HG03196 (cell line): Measurements from ENCODE around the gene SLU7.
A peak's percentile ranks its signal among the peaks of the same experiment; 100 is the strongest.

Experiments used
- ATAC-seq: cut with Tn5 transposase; IDR thresholded peaks from one replicate; pipeline ENCODE4 v1.9.1; 2021; ENCODE audit not compliant: unreplicated experiment

SLU7 gene

GRCh38 chr5:160418561-160419457 lies at the start of gene SLU7:
Gene SLU7 (minus strand): TSS chr5:160419081. CDS start chr5:160415294, 3,787 bp downstream.
- peak; percentile 76 for ATAC-seq

DNA sequence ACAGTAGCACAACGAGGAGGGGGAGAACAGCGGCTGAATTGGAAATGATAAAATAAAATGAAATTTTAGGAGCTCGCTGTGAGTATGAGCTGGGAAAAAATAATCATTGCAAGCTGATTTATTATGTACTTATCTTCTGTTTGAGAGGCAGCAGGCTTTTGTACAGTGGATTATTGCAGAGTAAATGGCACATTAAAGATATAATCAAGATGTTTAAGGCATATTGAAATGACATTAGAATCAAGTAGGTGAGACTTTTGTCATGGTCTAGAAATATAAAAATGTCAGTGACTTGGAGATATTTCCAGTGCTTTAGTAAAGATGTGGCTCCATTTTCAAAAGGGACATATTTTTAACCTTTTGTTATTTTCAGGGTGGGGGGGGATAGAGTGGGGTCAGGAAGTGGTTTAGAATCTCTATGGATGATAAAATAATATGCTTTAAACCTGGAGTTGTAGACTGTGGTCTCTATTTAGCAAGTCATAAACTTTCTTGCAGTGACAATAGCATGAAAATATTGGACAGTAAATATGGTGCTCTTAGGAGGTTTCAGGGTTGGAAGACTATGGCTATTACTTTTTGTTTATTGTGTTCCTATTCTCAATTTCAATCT lies 49.6 kb upstream of the SLU7 start:
- no peak for ATAC-seq

GRCh38 chr5:160467555-160468362 lies 48.9 kb upstream of the SLU7 start:
- ATAC-seq, result peak; percentile 93

DNA sequence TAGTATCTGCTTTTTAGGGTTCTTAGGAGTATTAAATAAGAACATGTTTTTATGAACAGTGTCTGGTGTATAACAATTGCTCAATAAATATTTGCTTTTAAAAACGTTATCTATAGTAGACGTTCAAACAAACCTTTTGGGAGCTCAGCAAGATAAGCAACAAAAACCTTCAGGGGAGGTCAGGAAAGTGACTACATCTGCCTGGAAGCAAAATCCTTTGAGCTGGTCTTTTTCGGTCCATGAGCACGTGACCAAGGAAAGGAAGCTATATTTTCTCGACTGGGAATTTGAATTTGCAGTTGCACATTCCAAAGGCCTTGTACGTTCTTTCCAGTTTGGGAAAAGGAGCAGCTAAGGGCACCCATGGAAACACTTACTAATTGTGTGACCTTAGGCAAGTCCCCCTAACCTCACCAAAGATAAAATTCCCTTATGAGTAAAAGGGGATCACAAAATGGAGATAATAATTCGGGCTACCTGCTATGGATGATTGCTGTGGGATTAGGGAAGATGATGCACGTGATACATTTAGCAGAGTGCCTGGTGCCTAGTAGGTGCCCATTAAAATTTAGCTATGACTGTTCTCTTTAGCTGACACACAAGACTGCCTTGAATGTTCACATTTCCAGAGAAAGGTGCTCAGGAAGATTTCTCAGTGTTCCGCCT lies 48.1 kb upstream of the SLU7 start:
- ATAC-seq, result no peak

- ATAC-seq, result no peak
Observed at GRCh38 chr5:160466116-160466515, 47.2 kb upstream of the SLU7 start.

DNA sequence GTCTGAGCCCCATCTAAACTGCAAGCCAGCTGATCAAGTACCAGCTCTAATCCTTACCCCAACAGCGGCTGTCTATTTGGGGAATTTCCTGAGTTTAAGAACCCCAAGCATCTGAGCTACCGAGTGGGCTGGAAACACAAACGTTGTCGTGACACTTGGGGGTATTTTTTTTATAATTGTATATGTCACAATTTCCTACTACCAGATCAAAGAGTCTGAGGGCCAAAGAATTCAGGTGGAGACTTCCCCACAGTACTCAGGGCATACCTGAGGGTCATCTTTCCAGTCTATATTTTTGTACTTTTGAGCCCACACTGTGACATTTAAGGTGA lies 45.6 kb upstream of the SLU7 start:
- no peak for ATAC-seq

DNA sequence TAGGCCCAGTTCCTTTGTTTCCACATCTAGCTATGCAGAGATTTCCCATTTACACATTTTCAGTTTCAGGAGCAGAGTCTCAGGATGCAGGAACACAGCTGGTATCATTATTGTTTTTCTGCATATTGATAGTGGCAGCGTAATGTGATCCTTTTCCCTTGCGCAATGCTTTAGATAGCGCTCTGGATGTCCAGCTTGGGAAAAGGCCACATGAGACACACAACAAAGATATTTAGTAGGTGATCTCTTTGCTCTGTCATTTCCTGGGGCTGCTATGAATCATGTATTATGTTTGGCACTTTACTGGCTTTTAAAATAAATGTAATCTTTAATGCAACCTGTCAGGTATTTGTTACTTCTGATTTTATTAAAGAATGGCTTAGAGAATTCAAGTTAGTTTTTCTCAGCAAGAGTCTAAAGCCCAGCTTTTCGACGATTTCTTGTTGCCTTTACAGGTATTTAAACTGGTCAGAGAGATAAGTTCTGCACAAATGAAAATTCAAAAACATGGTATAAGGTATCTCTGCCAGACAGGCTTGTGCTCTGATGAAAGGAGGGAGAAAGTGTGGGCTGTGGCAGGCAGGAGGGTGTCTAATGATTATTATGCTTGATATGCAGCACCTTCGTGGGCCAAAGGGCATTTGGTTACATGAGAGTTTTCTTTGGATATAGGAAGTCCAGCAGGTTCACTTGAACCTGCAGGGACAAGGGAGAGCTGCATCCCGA lies 45.0 kb upstream of the SLU7 start:
- no peak for ATAC-seq

GRCh38 chr5:160463227-160463626 lies 44.3 kb upstream of the SLU7 start:
- no peak for ATAC-seq

GRCh38 chr5:160462167-160462566 lies 43.3 kb upstream of the SLU7 start:
- ATAC-seq, result peak; percentile 37

GRCh38 chr5:160461378-160461777 lies 42.5 kb upstream of the SLU7 start:
- no peak for ATAC-seq

DNA sequence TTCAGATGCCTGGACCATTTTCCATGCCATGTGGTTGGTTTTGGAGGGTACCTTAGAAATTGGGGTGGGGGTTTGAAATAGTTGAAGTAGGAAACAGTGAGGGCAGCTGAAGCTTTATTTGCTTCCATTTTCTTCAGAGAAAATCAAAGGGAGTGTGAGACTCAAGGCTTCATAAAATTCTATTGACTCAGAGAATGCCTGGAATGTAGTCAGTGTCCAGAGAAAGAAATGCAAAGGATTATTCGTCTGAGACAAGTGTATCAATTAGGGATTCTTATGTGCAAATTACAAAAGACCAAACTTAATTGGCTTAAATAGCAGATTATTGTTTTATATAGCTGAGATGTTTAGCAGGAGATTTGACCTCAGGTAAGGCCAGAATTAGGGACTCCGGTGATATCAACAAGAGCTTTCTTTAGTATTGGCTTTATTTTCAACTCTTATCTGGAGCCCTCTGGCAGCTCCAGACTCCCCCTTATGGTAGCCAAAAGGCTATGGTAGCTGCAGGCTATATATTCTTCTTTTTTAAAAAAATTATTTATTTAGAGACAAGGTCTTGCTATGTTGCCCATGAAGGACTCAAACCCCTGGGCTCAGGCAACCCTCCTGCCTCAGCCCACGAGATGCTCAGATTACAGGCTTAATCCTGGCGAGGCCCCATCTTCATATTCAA lies 41.6 kb upstream of the SLU7 start:
- ATAC-seq, result no peak

GRCh38 chr5:160458806-160459800 lies 40.2 kb upstream of the SLU7 start:
- ATAC-seq, result peak; percentile 68

DNA sequence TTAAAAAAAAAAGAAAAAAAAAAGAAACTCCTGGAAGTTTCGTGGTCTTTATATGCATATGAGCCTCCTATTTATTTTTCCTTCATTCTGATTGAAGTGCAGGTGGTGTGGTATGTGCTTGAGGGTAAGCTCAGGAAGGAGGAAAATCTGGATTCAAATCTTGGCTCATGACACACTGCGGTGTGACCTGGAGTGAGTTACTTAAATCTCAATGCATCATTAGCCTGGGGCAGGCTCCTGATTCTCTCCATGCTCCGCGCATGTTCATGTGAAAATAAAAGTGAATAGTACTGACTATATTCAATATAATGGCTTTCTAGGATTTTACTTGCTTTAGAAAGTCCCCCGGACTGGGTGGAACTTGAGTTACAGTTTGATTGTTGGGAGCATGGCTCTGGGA lies 38.4 kb upstream of the SLU7 start:
- ATAC-seq, result no peak

GRCh38 chr5:160456480-160457177 lies 37.7 kb upstream of the SLU7 start:
- no peak for ATAC-seq

GRCh38 chr5:160455600-160455999 lies 36.7 kb upstream of the SLU7 start:
- ATAC-seq, result no peak

DNA sequence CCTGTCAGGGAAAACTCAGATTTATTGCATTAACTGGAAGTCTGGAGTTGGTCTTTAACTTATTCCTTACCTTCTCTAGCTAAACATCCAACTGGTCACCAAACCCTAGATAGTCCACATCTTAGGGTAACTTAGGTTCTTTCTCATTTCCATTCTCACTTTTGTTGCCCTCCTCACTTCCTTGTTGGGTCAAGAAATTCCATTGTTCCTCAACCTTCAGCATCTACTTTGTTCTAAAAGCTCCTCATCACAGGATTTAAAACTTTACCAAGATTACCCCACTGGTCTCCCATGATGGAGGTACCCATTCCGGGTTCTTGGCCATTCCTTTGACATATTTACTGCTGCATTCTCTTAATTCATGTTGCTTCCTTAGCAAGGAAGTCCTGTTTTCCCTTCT lies 34.9 kb upstream of the SLU7 start:
- ATAC-seq, result no peak

GRCh38 chr5:160452795-160453194 lies 33.9 kb upstream of the SLU7 start:
- no peak for ATAC-seq

- no peak for ATAC-seq
Observed at GRCh38 chr5:160452036-160452435, 33.2 kb upstream of the SLU7 start.
